H1 (cell line): ENCODE data around the gene MEIS2. TPM values are rescaled to one million over a fixed set of nuclear protein-coding genes. Genes with fewer than 3 reads are reported as not detected.

Source experiments
- CTCF ChIA-PET: fragments of 300-600 bp; sonication (Branson Sonifier 250); formaldehyde crosslinking; loops from one replicate; lab custom pipeline; 2021; ENCODE audit not compliant: partially characterized antibody; lab: Charles Lee
- POLR2A ChIA-PET: fragments of 300-600 bp; sonication (Branson Sonifier 250); formaldehyde crosslinking; loops from one replicate; lab custom pipeline; 2021; ENCODE audit warnings: inconsistent platforms; ENCODE audit not compliant: partially characterized antibody; lab: Charles Lee
- DNase-seq, 2 experiments: peaks; one replicate each; pipeline versions ENCODE4 v3.0.0 to v3.0.0-alpha.2; 2010 to 2022; ENCODE audit warnings: low spot score in 2 of 2, low read depth in 1 of 2, mixed read lengths in 1 of 2
- FAIRE-seq: peaks from 2 replicates; lab custom pipeline; 2011; peaks lifted over from hg19 to GRCh38; lab: Jason Lieb, UNC
- H2AFZ ChIP-seq: 2 replicates; pipeline ENCODE4 v1.8.1; 2012; ENCODE audit warnings: low read length, inconsistent platforms
- H2AK5ac ChIP-seq: 2 replicates; pipeline ENCODE4 v1.6.1; 2013; ENCODE audit warnings: low read depth, low read length
- H2BK120ac ChIP-seq: replicated peaks from 2 replicates; pipeline ENCODE3; 2013; ENCODE audit warnings: low read depth, low read length, inconsistent platforms
- H2BK12ac ChIP-seq: 2 replicates; pipeline ENCODE4 v1.6.1; 2013; ENCODE audit warnings: low read depth, low read length
- H2BK15ac ChIP-seq: 2 replicates; pipeline ENCODE4 v1.6.1; 2013; ENCODE audit warnings: low read length
- H2BK20ac ChIP-seq: 2 replicates; pipeline ENCODE4 v1.6.1; 2013; ENCODE audit warnings: low read length
- H2BK5ac ChIP-seq: 2 replicates; pipeline ENCODE4 v1.6.1; 2013; ENCODE audit warnings: low read depth, low read length
- H3K14ac ChIP-seq: 2 replicates; pipeline ENCODE4 v1.6.1; 2013; ENCODE audit warnings: inconsistent platforms; ENCODE audit not compliant: insufficient read length
- H3K18ac ChIP-seq: 2 replicates; pipeline ENCODE4 v1.6.1; 2013; ENCODE audit warnings: low read length; ENCODE audit errors: extremely low read depth
- H3K23ac ChIP-seq: 2 replicates; pipeline ENCODE4 v1.6.1; 2013; ENCODE audit warnings: inconsistent platforms; ENCODE audit not compliant: insufficient read length
- H3K23me2 ChIP-seq: 2 replicates; pipeline ENCODE4 v1.6.1; 2013; ENCODE audit warnings: low read depth, low read length
- H3K27ac ChIP-seq: 2 replicates; pipeline ENCODE4 v1.6.1; 2011; ENCODE audit warnings: low read depth, low read length, inconsistent platforms
- H3K27me3 ChIP-seq, 4 experiments: replicated peaks in 1 of 4; 1 replicate in 1 of 4; 2 replicates in 3 of 4; pipeline versions ENCODE4 v1.6.1 to v1.8.1; 2011 to 2013; ENCODE audit warnings: low read length in 3 of 4, mild to moderate bottlenecking in 3 of 4, inconsistent platforms in 2 of 4, mixed read lengths in 2 of 4, moderate library complexity in 1 of 4; ENCODE audit not compliant: control insufficient read depth in 3 of 4, insufficient read depth in 3 of 4; ENCODE audit errors: extremely low read depth in 1 of 4
- H3K36me3 ChIP-seq, 4 experiments: 2 replicates each; pipeline versions ENCODE4 v1.6.1 to v1.8.1; 2011 to 2013; ENCODE audit warnings: mild to moderate bottlenecking in 4 of 4, low read length in 3 of 4, moderate library complexity in 2 of 4, control low read depth in 1 of 4, inconsistent platforms in 1 of 4; ENCODE audit not compliant: insufficient read depth in 4 of 4, control insufficient read depth in 2 of 4
- H3K4ac ChIP-seq: replicated peaks from 2 replicates; pipeline ENCODE3; 2013; ENCODE audit warnings: low read length, low read depth, mixed read lengths, inconsistent platforms; ENCODE audit not compliant: insufficient read length
- H3K4me1 ChIP-seq, 4 experiments: replicated peaks in 1 of 4; 1 replicate in 1 of 4; 2 replicates in 3 of 4; pipeline versions ENCODE4 v1.6.1 to v1.8.1; 2011 to 2013; ENCODE audit warnings: low read length in 3 of 4, inconsistent platforms in 2 of 4, mixed read lengths in 1 of 4; ENCODE audit not compliant: insufficient read depth in 4 of 4, control insufficient read depth in 3 of 4
- H3K4me2 ChIP-seq, 2 experiments: 2 replicates each; pipeline versions ENCODE4 v1.6.1 to v1.8.1; 2011 to 2013; ENCODE audit warnings: low read depth in 2 of 2, low read length in 2 of 2, control low read depth in 1 of 2, inconsistent platforms in 1 of 2, mild to moderate bottlenecking in 1 of 2; ENCODE audit not compliant: insufficient read depth in 1 of 2
- H3K4me3 ChIP-seq, 4 experiments: fragments of 200-600, 300-600 bp in 1 of 4; sonication (generic), shearing (Covaris generic), sonication (Bioruptor Twin) in 1 of 4; 2 replicates each; pipeline versions ENCODE4 v1.5.1 to v1.8.1; 2011 to 2016; ENCODE audit warnings: low read length in 4 of 4, low read depth in 3 of 4, control low read depth in 2 of 4, inconsistent platforms in 2 of 4, mild to moderate bottlenecking in 2 of 4, mixed read lengths in 1 of 4, moderate library complexity in 1 of 4; ENCODE audit not compliant: insufficient read depth in 2 of 4; ENCODE audit errors: extremely low read depth in 1 of 4
- H3K56ac ChIP-seq: replicated peaks from 2 replicates; pipeline ENCODE3; 2013; ENCODE audit warnings: low read depth, mild to moderate bottlenecking, mixed read lengths, low read length, inconsistent platforms; ENCODE audit not compliant: insufficient read length
- H3K79me1 ChIP-seq: 2 replicates; pipeline ENCODE4 v1.6.1; 2013; ENCODE audit warnings: low read depth, low read length, control low read depth
- H3K79me2 ChIP-seq, 2 experiments: 2 replicates each; pipeline versions ENCODE4 v1.6.1 to v1.8.1; 2012 to 2013; ENCODE audit warnings: low read length in 2 of 2, mild to moderate bottlenecking in 2 of 2, inconsistent platforms in 1 of 2; ENCODE audit not compliant: insufficient read depth in 2 of 2, control insufficient read depth in 1 of 2
- H3K9ac ChIP-seq, 4 experiments: replicated peaks in 1 of 4; 1 replicate in 1 of 4; 2 replicates in 3 of 4; pipeline versions ENCODE4 v1.6.1 to v1.8.1; 2011 to 2013; ENCODE audit warnings: low read depth in 3 of 4, low read length in 3 of 4, control low read depth in 2 of 4, mild to moderate bottlenecking in 2 of 4, moderate library complexity in 2 of 4, inconsistent platforms in 1 of 4; ENCODE audit errors: extremely low read depth in 1 of 4
- H3K9me3 ChIP-seq, 2 experiments: 2 replicates each; pipeline versions ENCODE4 v1.6.1 to v1.8.1; 2012 to 2013; ENCODE audit warnings: mild to moderate bottlenecking in 2 of 2, moderate library complexity in 2 of 2, control low read depth in 1 of 2, inconsistent platforms in 1 of 2, low read depth in 1 of 2, low read length in 1 of 2, mixed read lengths in 1 of 2; ENCODE audit not compliant: insufficient read depth in 2 of 2
- H4K20me1 ChIP-seq, 2 experiments: replicated peaks in 1 of 2; 2 replicates each; pipeline versions ENCODE3 to v1.8.1; 2011 to 2013; ENCODE audit warnings: inconsistent platforms in 2 of 2, low read length in 2 of 2, mild to moderate bottlenecking in 1 of 2; ENCODE audit not compliant: insufficient read depth in 2 of 2, control insufficient read depth in 1 of 2
- H4K5ac ChIP-seq: 2 replicates; pipeline ENCODE4 v1.6.1; 2013; ENCODE audit warnings: low read length, low read depth, mixed read lengths, inconsistent platforms; ENCODE audit not compliant: insufficient read length
- H4K8ac ChIP-seq: 2 replicates; pipeline ENCODE4 v1.8.0; 2013; ENCODE audit warnings: mild to moderate bottlenecking, moderate library complexity, low read length, inconsistent platforms; ENCODE audit not compliant: insufficient read depth; ENCODE audit errors: extremely low read depth
- H4K91ac ChIP-seq: replicated peaks from 2 replicates; pipeline ENCODE3; 2013; ENCODE audit warnings: low read length, mixed read lengths, inconsistent platforms; ENCODE audit not compliant: insufficient read length
- ASH2L ChIP-seq: fragments of 200-600, 300-600 bp; sonication (generic); IDR thresholded peaks from one replicate; pipeline ENCODE4 v1.7.1; 2017; ENCODE audit warnings: low read length
- BRCA1 ChIP-seq: IDR thresholded peaks from 2 replicates; pipeline ENCODE4 v1.6.1; 2012; ENCODE audit warnings: low read depth, low read length, improper control_type of control experiment
- CTCF ChIP-seq, 3 experiments: IDR thresholded peaks; 1 replicate in 2 of 3; 2 replicates in 1 of 3; pipeline versions ENCODE4 v1.5.1 to v1.6.1; 2011; ENCODE audit warnings: low read length in 3 of 3, mild to moderate bottlenecking in 3 of 3, inconsistent platforms in 2 of 3, low read depth in 1 of 3, moderate library complexity in 1 of 3; ENCODE audit not compliant: insufficient read depth in 1 of 3; ENCODE audit errors: control extremely low read depth in 1 of 3
- GTF2F1 ChIP-seq: IDR thresholded peaks from 2 replicates; pipeline ENCODE4 v1.6.1; 2012; ENCODE audit warnings: low read depth, low read length, improper control_type of control experiment, borderline replicate concordance
- HDAC6 ChIP-seq: IDR thresholded peaks from one replicate; pipeline ENCODE4 v1.7.1; 2012; ENCODE audit warnings: low read depth, mild to moderate bottlenecking, inconsistent platforms, low read length, moderate library complexity
- RAD21 ChIP-seq, 2 experiments: IDR thresholded peaks in 1 of 2; conservative IDR thresholded peaks in 1 of 2; 2 replicates each; pipeline ENCODE4 v1.6.1; 2011; ENCODE audit warnings: low read depth in 2 of 2, low read length in 2 of 2, improper control_type of control experiment in 1 of 2, inconsistent platforms in 1 of 2, mild to moderate bottlenecking in 1 of 2, moderate library complexity in 1 of 2
- RBBP5 ChIP-seq: IDR thresholded peaks from 2 replicates; pipeline ENCODE4 v1.7.1; 2012; ENCODE audit warnings: low read depth, mild to moderate bottlenecking, inconsistent platforms, low read length, moderate library complexity, borderline replicate concordance
- SP1 ChIP-seq: IDR thresholded peaks from 2 replicates; pipeline ENCODE4 v1.6.1; 2011; ENCODE audit warnings: low read depth, low read length
- SUZ12 ChIP-seq: fragments of 200-600 bp; sonication (generic); IDR thresholded peaks from 2 replicates; pipeline ENCODE4 v1.6.1; 2012; ENCODE audit warnings: mild to moderate bottlenecking, inconsistent platforms, low read length, moderate library complexity, mixed read lengths
- WGBS, 2 experiments: shearing (Covaris generic) in 1 of 2; methylation state at CpG; one replicate each; pipeline versions ENCODE4 v1.1.6 to v1.1.7; 2013 to 2015; ENCODE audit warnings: low lambda C conversion rate in 2 of 2, mixed read lengths in 2 of 2, inconsistent platforms in 1 of 2, low coverage in 1 of 2, missing lambda C conversion rate in 1 of 2; ENCODE audit not compliant: insufficient replicate concordance in 2 of 2, insufficient coverage in 1 of 2, insufficient read length in 1 of 2; ENCODE audit errors: extremely low coverage in 1 of 2, missing lambda C conversion rate in 1 of 2; 5-methylcytosine and 5-hydroxymethylcytosine counted together
- polyA plus RNA-seq, 7 experiments: library from polyadenylated mRNA; depleted of rRNA in 3 of 7; stranded (reverse) in 5 of 7; unstranded in 2 of 7; fragments of >200 nt in 5 of 7; fragments of 200-250 nt in 2 of 7; gene quantifications; 1 replicate in 5 of 7; 2 replicates in 1 of 7; 4 replicates in 1 of 7; pipeline versions ENCODE4 v1.2.1 to v1.2.3, GENCODE V29; 2011 to 2013; ENCODE audit warnings: missing spikeins in 2 of 7, mixed read lengths in 2 of 7
- total RNA-seq: library from RNA; stranded (reverse); fragmentation: NEBNext Ultra II Directional; extraction: Animal tissue kit (Norgen Biotek cat#: 25700); gene quantifications from 2 replicates; pipeline ENCODE4 v1.2.1, GENCODE V29; 2021
- TF ChIP-seq, protein P1 (sequence below): IDR thresholded peaks from 2 replicates; pipeline ENCODE4 v1.6.1; 2011; ENCODE audit warnings: low read length, improper control_type of control experiment

Gene MEIS2
- total and polyA plus RNA-seq, 2 of the 8 experiments (the other 6 are each of a cell fraction or from before 2014, with no cell fraction given) = 0.22 to 1.2 TPM

GRCh38 chr15:37101980-37102304 is 1.6 kb upstream of the MEIS2 start:
- 0% methylated on average over 10 of the region's 15 CpGs; no CpG with 5 or more reads in 1 of the 2 experiments for WGBS, 2 experiments
- Histone ChIP-seq H3K56ac (peak overlapping the region; percentile 13), H3K27ac (no peak overlapping the region), H3K9ac (no peak overlapping the region), H3K4ac (no peak overlapping the region), H3K18ac (peak overlapping the region; percentile 60), H2AFZ (no peak overlapping the region; the same call in 1 of the 2 replicates), H2BK20ac (no peak overlapping the region), H3K4me3 (peak overlapping the region; percentile 33 to 81 (median 73)), H4K8ac (no peak overlapping the region), H4K20me1 (peaks cover 0 to 5% of the 10 kb centered on the region in 2 experiments), H2BK5ac (no peak overlapping the region), H3K23me2 (peaks cover 26% of the 10 kb centered on the region), H3K4me2 (peak overlapping the region; percentile 91 to 92), H3K23ac (no peak overlapping the region), H3K79me1 (no peaks in the 10 kb centered on the region), H3K79me2 (no peaks in the 10 kb centered on the region), H2BK12ac (no peak overlapping the region), H3K14ac (no peak overlapping the region), H4K91ac (no peak overlapping the region), H3K4me1 (peaks cover 4 to 16% (median 10%) of the 10 kb centered on the region in 4 experiments), H2BK15ac (no peak overlapping the region), H2AK5ac (no peak overlapping the region), H3K36me3 (no peaks in the 10 kb centered on the region), H2BK120ac (no peak overlapping the region), H3K9me3 (no peaks in the 10 kb centered on the region), H3K27me3 (peaks cover 33 to 71% (median 60%) of the 10 kb centered on the region in 4 experiments), H4K5ac (no peak overlapping the region)
- ChIA-PET POLR2A (interaction anchor here (1.2 kb wide), 1 partner anchor 223 kb away, joined by 3 read pairs; no protein-coding TSS in a partner anchor), CTCF (interaction anchor here (0.7 to 9.9 kb wide), 4 partner anchors 33 to 222 kb away, joined by 3 to 130 read pairs (median 7); no protein-coding TSS in a partner anchor)
- FAIRE-seq (no peak), DNase-seq (no peak)
- TF ChIP-seq ASH2L (no peak), SUZ12 (no peak), BRCA1 (no peak), SP1 (no peak), GTF2F1 (no peak), HDAC6 (no peak), RBBP5 (no peak), RAD21 (IDR thresholded peaks at IDR 0.05 in 1 of 2, conservative IDR thresholded peaks at IDR 0.05 in 1 of 2; ENCODE audit: low read depth in 2 of 2, low read length in 2 of 2) (no peak), CTCF (IDR thresholded peaks at IDR 0.05; ENCODE audit: control extremely low read depth in 1 of 3, insufficient read depth in 1 of 3, low read depth in 1 of 3, low read length in 3 of 3) (no peak)
- TF ChIP-seq, protein P1, sequence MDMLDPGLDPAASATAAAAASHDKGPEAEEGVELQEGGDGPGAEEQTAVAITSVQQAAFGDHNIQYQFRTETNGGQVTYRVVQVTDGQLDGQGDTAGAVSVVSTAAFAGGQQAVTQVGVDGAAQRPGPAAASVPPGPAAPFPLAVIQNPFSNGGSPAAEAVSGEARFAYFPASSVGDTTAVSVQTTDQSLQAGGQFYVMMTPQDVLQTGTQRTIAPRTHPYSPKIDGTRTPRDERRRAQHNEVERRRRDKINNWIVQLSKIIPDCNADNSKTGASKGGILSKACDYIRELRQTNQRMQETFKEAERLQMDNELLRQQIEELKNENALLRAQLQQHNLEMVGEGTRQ = no peak
